OCI-LY1 (cell line): ENCODE results near the gene MOGAT1.

Source experiments
- EZH2 ChIP-seq: fragments of 200-600 bp; sonication (generic), shearing (Covaris generic); IDR thresholded peaks from 2 replicates; pipeline ENCODE4 v1.8.0; 2017; ENCODE audit warnings: borderline replicate concordance, mixed run types, mild to moderate bottlenecking, antibody characterized with exemption, low read length, moderate library complexity, mixed read lengths
- TF ChIP-seq, protein P1 (sequence below): fragments of 200-600 bp; sonication (generic), shearing (Covaris generic); IDR thresholded peaks from 2 replicates; pipeline ENCODE4 v1.5.1; 2017; ENCODE audit warnings: mild to moderate bottlenecking, antibody characterized with exemption, low read length, moderate library complexity, mixed read lengths

DNA sequence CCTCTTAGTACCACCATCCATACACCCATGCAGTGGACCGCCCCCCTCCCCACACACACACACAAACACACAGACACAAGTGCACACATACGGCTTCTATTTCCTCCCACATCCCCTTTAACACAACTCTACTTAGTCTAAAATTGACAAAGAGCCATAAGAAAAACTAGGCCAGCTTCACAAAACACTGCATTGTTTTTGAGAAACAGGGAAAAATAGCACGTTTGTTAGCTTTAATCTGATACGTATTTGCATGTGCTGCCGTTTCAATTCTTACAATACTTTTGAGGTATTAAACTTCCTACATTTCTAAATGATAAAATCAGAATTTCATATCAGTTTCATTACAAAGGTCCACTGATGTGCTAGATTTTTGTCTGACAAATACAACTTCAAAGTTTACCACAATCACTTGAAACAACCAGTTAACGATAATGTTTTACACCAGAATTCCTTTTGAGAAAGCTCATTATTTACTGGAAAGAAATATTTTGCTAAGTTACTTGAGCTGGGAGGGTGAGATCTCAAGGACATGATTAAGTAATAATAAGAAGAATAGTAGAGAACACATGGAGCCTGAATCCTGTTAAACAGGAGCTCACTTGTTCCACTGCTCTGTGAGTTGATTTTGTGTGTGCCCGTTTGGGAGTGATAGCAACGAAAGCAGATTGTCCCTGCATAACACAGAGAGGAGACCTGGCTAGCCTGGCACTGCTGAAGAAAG is 74.5 kb downstream of the MOGAT1 start:
- TF ChIP-seq, protein P1, sequence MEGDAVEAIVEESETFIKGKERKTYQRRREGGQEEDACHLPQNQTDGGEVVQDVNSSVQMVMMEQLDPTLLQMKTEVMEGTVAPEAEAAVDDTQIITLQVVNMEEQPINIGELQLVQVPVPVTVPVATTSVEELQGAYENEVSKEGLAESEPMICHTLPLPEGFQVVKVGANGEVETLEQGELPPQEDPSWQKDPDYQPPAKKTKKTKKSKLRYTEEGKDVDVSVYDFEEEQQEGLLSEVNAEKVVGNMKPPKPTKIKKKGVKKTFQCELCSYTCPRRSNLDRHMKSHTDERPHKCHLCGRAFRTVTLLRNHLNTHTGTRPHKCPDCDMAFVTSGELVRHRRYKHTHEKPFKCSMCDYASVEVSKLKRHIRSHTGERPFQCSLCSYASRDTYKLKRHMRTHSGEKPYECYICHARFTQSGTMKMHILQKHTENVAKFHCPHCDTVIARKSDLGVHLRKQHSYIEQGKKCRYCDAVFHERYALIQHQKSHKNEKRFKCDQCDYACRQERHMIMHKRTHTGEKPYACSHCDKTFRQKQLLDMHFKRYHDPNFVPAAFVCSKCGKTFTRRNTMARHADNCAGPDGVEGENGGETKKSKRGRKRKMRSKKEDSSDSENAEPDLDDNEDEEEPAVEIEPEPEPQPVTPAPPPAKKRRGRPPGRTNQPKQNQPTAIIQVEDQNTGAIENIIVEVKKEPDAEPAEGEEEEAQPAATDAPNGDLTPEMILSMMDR = no peak
- no peak for TF ChIP-seq EZH2
